ENCODE measurements around the gene LYVE1.

Gene LYVE1

DNA sequence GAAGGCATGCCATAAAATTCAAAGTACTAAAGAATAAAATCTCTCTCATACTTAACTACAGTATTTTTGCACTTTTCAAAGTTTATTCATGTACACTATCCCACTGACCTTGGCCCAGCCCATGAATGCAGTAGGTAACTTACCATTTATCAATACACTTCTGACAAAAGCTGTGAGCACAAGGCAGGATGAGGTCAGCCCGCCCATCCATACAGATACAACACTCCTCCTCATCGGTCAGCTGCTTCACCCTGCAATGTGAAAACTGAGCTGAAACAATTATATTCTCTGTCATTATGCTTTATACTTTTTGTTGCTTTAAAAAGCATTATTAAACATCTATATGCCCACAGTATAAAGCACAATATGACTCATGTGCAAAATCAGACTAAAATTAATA, 49.6 kb downstream of the LYVE1 start:
- DNase-seq, result no peak

DNA sequence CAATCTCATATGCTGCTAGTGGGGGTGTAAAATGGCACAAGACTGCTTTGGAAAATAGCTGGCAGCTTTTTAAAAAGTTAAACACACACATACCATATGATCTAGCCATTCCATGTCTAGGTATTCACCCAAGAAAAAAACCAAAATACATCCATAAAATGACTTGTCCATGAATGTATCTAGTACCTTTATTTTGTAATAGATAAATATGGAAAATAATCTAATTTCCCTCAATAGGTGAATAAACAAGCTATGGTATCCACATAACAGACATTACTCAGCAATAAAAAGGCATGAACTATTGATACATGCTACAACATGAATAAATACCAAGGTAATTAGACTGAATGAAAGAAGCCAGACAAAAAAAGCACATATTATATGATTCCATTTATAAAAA, 50.3 kb downstream of the LYVE1 start:
- no peak for DNase-seq

DNA sequence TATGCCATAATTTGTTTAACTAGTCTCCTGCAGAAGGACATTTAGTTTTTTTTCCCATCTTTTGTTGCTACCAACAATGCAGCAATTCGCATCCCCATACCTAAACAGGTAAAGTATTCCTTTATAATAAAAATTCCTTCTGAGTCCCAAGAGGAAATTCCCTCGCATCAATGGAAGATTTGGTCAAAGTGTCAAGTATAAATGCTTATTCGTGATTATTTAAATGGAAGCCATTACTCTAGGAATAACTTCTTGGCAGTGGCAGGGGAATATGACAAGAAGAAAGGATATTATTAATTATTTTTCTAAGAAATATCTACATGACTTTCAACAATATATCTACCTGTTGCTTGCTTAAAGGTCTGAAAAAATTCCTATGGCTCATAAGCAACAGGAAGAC, 53.0 kb downstream of the LYVE1 start:
- no peak for DNase-seq

DNA sequence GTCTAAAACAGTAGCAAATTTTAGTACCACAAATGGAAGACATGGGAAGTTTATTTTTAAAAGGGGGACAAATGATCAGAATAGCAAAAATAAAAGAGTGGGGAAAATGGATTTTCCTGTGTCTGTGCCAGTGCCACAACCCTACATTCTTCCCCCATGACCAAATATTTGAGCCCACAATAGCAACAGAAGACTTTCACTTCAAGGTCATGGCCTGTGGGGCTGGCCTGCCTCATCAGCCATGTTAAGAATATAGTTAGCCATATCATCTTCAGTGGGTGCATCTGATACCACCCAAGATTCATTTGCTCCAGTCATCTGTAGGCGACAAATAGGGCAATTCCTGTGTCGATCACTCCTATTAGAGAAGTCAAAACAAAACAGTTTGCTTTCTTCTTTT, 53.8 kb downstream of the LYVE1 start:
- no peak for DNase-seq

DNA sequence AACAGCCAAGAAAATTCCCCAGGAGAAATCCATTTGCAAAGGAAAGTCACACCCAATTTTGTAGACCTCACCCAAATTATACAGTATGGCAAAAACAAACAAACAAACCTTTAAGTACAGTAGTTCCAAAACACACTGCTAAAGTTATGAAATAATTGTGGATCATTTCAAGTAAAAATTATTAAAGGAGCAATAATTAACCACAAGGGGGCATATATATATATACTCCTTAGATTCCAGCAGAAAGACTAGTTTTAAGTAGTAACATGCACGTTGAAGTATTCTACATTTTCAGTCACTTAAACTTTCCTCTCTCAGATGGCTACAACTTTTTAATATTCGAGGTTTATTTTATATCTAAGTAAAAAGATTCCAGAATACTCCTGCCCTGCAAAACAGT, 54.3 kb downstream of the LYVE1 start:
- DNase-seq, result peak in 1 of 2 experiments; percentile 37

DNA sequence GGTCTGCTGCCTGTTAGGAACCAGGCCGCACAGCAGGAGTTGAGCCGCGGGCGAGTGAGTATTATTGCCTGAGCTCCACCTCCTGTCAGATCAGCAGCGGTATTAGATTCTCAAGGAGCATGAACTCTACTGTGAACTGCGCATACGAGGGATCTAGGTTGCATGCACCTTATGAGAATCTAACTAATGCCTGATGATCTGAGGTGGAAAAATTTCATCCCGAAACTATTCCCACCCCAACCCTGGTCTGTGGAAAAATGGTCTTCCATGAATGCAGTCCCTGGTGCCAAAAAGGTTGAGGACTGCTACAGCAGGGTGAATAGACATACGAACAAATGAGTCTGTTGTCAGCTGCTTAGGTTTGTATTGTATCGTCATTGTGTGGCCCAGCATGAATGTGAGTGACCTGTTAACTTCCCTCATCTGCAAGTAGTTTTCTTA, 57.3 kb downstream of the LYVE1 start:
- DNase-seq, result no peak
